Coronary artery (tissue), 2 donors: Measurements from ENCODE around the gene KRT36.

ENCODE experiments used
- DNase-seq: peaks from one replicate; pipeline ENCODE4 v3.0.0-alpha.2; 2017; ENCODE audit warnings: low spot score
- H3K27ac ChIP-seq, 2 donors: fragments of 200-600 bp; sonication (generic); one replicate each; pipeline ENCODE4 v1.5.1; 2016 to 2019
- H3K4me3 ChIP-seq: fragments of 200-600 bp; sonication (generic); 2 replicates; pipeline ENCODE4 v1.5.1; 2016; ENCODE audit warnings: mild to moderate bottlenecking, moderate library complexity
- CTCF ChIP-seq: fragments of 200-600 bp; sonication (generic); IDR thresholded peaks from one replicate; pipeline ENCODE4 v1.5.1; 2019; ENCODE audit warnings: antibody characterized with exemption

The KRT36 gene

GRCh38 chr17:41474863-41475262 lies 14.8 kb downstream of the KRT36 start:
- no peak for TF ChIP-seq CTCF
- H3K27ac ChIP-seq = no peak overlapping the region
- no peak for DNase-seq
- no peak overlapping the region for H3K4me3 ChIP-seq

- H3K27ac ChIP-seq = no peak overlapping the region
- DNase-seq = no peak
- no peak for TF ChIP-seq CTCF
- H3K4me3 ChIP-seq = no peak overlapping the region
Measured at GRCh38 chr17:41468346-41468745, 21.4 kb downstream of the KRT36 start.

- Histone ChIP-seq H3K4me3 (no peak overlapping the region), H3K27ac (no peak overlapping the region)
- no peak for TF ChIP-seq CTCF
- DNase-seq = no peak
Measured at GRCh38 chr17:41467561-41467960, 22.1 kb downstream of the KRT36 start.

- no peak within 1 kb of the TSS for H3K27ac ChIP-seq
- no peak for DNase-seq
- H3K4me3 ChIP-seq = no peak within 1 kb of the TSS
- TF ChIP-seq CTCF = no peak
Measured at GRCh38 chr17:41466988-41467387, 22.7 kb downstream of the KRT36 start, which contains the start of gene KRT32. KRT32 (minus strand) TSS chr17:41467386; CDS start chr17:41467325, 61 bp downstream.

GRCh38 chr17:41464682-41465081 lies 25.0 kb downstream of the KRT36 start:
- no peak overlapping the region for H3K4me3 ChIP-seq
- TF ChIP-seq CTCF = no peak
- no peak overlapping the region for H3K27ac ChIP-seq
- no peak for DNase-seq

- no peak overlapping the region for H3K27ac ChIP-seq
- no peak overlapping the region for H3K4me3 ChIP-seq
- no peak for TF ChIP-seq CTCF
- no peak for DNase-seq
Measured at GRCh38 chr17:41464173-41464572, 25.5 kb downstream of the KRT36 start.

GRCh38 chr17:41463746-41464145 lies 26.0 kb downstream of the KRT36 start:
- DNase-seq = no peak
- H3K27ac ChIP-seq = no peak overlapping the region
- no peak overlapping the region for H3K4me3 ChIP-seq
- TF ChIP-seq CTCF = no peak
